Vagina (tissue), 2 donors: Measurements from ENCODE around the gene RUSC1. TPM values are rescaled to one million over a fixed set of nuclear protein-coding genes. Genes with fewer than 3 reads are reported as not detected.

Experiments used
- DNase-seq, 2 donors: peaks; one replicate each; pipeline ENCODE4 v3.0.0-alpha.2; 2017; ENCODE audit errors: extremely low spot score in 2 of 2
- H3K27ac ChIP-seq: fragments of 200-600 bp; sonication (generic); one replicate; pipeline ENCODE4 v1.5.1; 2019
- H3K27me3 ChIP-seq: fragments of 200-600 bp; sonication (generic); one replicate; pipeline ENCODE4 v1.5.1; 2019
- H3K36me3 ChIP-seq, 2 donors: fragments of 200-600 bp; sonication (generic); one replicate each; pipeline ENCODE4 v1.5.1; 2017 to 2019
- H3K4me1 ChIP-seq: fragments of 200-600 bp; sonication (generic); one replicate; pipeline ENCODE4 v1.5.1; 2019
- H3K4me3 ChIP-seq, 2 donors: fragments of 200-600 bp; sonication (generic); 1 replicate in 1 of 2; 2 replicates in 1 of 2; pipeline ENCODE4 v1.5.1; 2016 to 2019
- H3K9me3 ChIP-seq: fragments of 200-600 bp; sonication (generic); one replicate; pipeline ENCODE4 v1.5.1; 2019
- CTCF ChIP-seq, 3 experiments: fragments of 450-650 bp in 2 of 3; fragments of 200-600 bp in 1 of 3; sonication (generic) in 1 of 3; IDR thresholded peaks; one replicate each; pipeline ENCODE4 v1.5.1; 2017 to 2019; ENCODE audit warnings: antibody characterized with exemption in 3 of 3, mild to moderate bottlenecking in 2 of 3, moderate library complexity in 2 of 3
- POLR2A ChIP-seq, 2 donors: fragments of 450-650 bp; IDR thresholded peaks; one replicate each; pipeline ENCODE4 v1.6.1; 2017; ENCODE audit warnings: antibody characterized with exemption in 2 of 2, mild to moderate bottlenecking in 2 of 2, moderate library complexity in 2 of 2
- POLR2AphosphoS5 ChIP-seq, 2 donors: sonication (generic); formaldehyde crosslinking; IDR thresholded peaks; one replicate each; pipeline ENCODE4 v1.9.0; 2017; ENCODE audit warnings: antibody characterized with exemption in 2 of 2, mild to moderate bottlenecking in 2 of 2, low read depth in 1 of 2; ENCODE audit not compliant: insufficient read depth in 1 of 2
- intact Hi-C: fragments of 100-400 bp; cut with DNase I; formaldehyde crosslinking; loops from one replicate; pipeline ENCODE4 v1.15.1; 2023
- microRNA counts, 2 donors: library from miRNA; unstranded; fragments of <30 nt; microRNA quantifications; one replicate each; lab custom pipeline; 2016 to 2017
- microRNA-seq: library from miRNA; unstranded; fragments of <30 nt; microRNA quantifications from one replicate; pipeline ENCODE4, GENCODE V29; 2017; ENCODE audit warnings: borderline number of aligned reads, borderline replicate concordance
- small RNA-seq: library from RNA; depleted of rRNA; stranded (forward); fragments of <200 nt; gene quantifications from one replicate; pipeline ENCODE3, GENCODE V24; 2016
- total RNA-seq: library from RNA; depleted of rRNA; stranded (reverse); fragments of >200 nt; gene quantifications from one replicate; pipeline ENCODE4 v1.2.3, GENCODE V29; 2016

Gene RUSC1
- total RNA-seq, 1 donor from 2014 or later = 24.3 TPM

- peaks cover 0 to 50% of the 10 kb centered on the region in 2 donors for H3K36me3 ChIP-seq
- no peaks in the 10 kb centered on the region for H3K4me1 ChIP-seq
- no peak for DNase-seq
- no peak overlapping the region for H3K27ac ChIP-seq
- no peak overlapping the region for H3K4me3 ChIP-seq
- TF ChIP-seq POLR2AphosphoS5 (IDR thresholded peaks at IDR 0.05; ENCODE audit: insufficient read depth in 1 of 2, low read depth in 1 of 2) = no peak
- no peak for TF ChIP-seq CTCF (IDR thresholded peaks at IDR 0.05)
- no peaks in the 10 kb centered on the region for H3K27me3 ChIP-seq
- intact Hi-C loops = no loop called here
- H3K9me3 ChIP-seq = no peaks in the 10 kb centered on the region
Measured at GRCh38 chr1:155360051-155360450, 39.4 kb downstream of the RUSC1 start.

GRCh38 chr1:155379180-155379579 is 58.5 kb downstream of the RUSC1 start:
- Histone ChIP-seq H3K4me1 (no peaks in the 10 kb centered on the region), H3K9me3 (no peaks in the 10 kb centered on the region), H3K27me3 (no peaks in the 10 kb centered on the region), H3K36me3 (peaks cover 0 to 44% of the 10 kb centered on the region in 2 donors), H3K4me3 (no peak overlapping the region), H3K27ac (no peak overlapping the region)
- TF ChIP-seq CTCF (IDR thresholded peaks at IDR 0.05) = no peak
- no peak for TF ChIP-seq POLR2A (IDR thresholded peaks at IDR 0.05)
- no peak for TF ChIP-seq POLR2AphosphoS5 (IDR thresholded peaks at IDR 0.05; ENCODE audit: insufficient read depth in 1 of 2, low read depth in 1 of 2)
- DNase-seq = no peak
- intact Hi-C loops = no loop called here

- Histone ChIP-seq H3K9me3 (no peaks in the 10 kb centered on the region), H3K27ac (no peak overlapping the region), H3K4me3 (no peak overlapping the region), H3K27me3 (no peaks in the 10 kb centered on the region), H3K4me1 (no peaks in the 10 kb centered on the region), H3K36me3 (peaks cover 0 to 39% of the 10 kb centered on the region in 2 donors)
- TF ChIP-seq POLR2AphosphoS5 (IDR thresholded peaks at IDR 0.05; ENCODE audit: insufficient read depth in 1 of 2, low read depth in 1 of 2) = peak in 1 of 2 donors; percentile 87
- TF ChIP-seq CTCF (IDR thresholded peaks at IDR 0.05) = no peak
- no peak for DNase-seq
- intact Hi-C loops = no loop called here
Measured at GRCh38 chr1:155379631-155380090, 59.0 kb downstream of the RUSC1 start.

MicroRNAs encoded within 50 kb of the gene (microRNA counts, 767-probe panel; counts per million panel counts)
- 238 to 261 counts per million in 2 donors for microRNA hsa-miR-555 (lab: Ali Mortazavi, UCI)

Small RNA genes lying within 50 kb of the gene (microRNA-seq; reads per million reads assigned to microRNA genes)
- not detected for gene MIR555

Small RNA genes lying within 50 kb of the gene (small RNA-seq; reads per million reads assigned to genes)
- not detected for gene RNU6-106P

Other genes starting within 250 kb of the RUSC1 start
- 22.3 TPM for gene EFNA3, start 242.1 kb upstream of the RUSC1 start, total RNA-seq
- 57.9 TPM for gene EFNA1, start 193.0 kb upstream of the RUSC1 start, total RNA-seq
- 11.8 TPM for gene SLC50A1, start 185.0 kb upstream of the RUSC1 start, total RNA-seq
- 114 TPM for gene DPM3, start 180.4 kb upstream of the RUSC1 start, total RNA-seq
- gene KRTCAP2, start 147.6 kb upstream of the RUSC1 start, total RNA-seq = 117 TPM
- gene TRIM46, start 147.0 kb upstream of the RUSC1 start, total RNA-seq = 2.7 TPM
- 27.3 TPM for gene THBS3, start 113.0 kb upstream of the RUSC1 start, total RNA-seq
- gene MTX1, start 112.2 kb upstream of the RUSC1 start, total RNA-seq = 29.5 TPM
- 21.1 TPM for gene ENTREP3, start 65.4 kb upstream of the RUSC1 start, total RNA-seq
- gene SCAMP3, start 58.5 kb upstream of the RUSC1 start, total RNA-seq = 44.7 TPM
- 48.1 TPM for gene CLK2, start 47.4 kb upstream of the RUSC1 start, total RNA-seq
- 4.2 TPM for gene HCN3, start 43.4 kb upstream of the RUSC1 start, total RNA-seq
- gene PKLR, start 19.5 kb upstream of the RUSC1 start, total RNA-seq = not detected
- gene FDPS, start 12.0 kb upstream of the RUSC1 start, total RNA-seq = 71.0 TPM
- gene ASH1L, start 241.9 kb downstream of the RUSC1 start, total RNA-seq = 74.9 TPM